GM19240 (cell line): ENCODE data around the gene RPL13.

ENCODE experiments used
- DNase-seq: peaks from one replicate; pipeline ENCODE4 v3.0.0; 2011; ENCODE audit warnings: low spot score; ENCODE audit not compliant: insufficient read length

The RPL13 gene

GRCh38 chr16:89545044-89545830 lies 15.2 kb upstream of the RPL13 start:
- DNase-seq = no peak

- DNase-seq = no peak
Measured at GRCh38 chr16:89545831-89546574, 14.5 kb upstream of the RPL13 start.

GRCh38 chr16:89546781-89547180 lies 13.7 kb upstream of the RPL13 start:
- DNase-seq = no peak

GRCh38 chr16:89547291-89547690 lies 13.2 kb upstream of the RPL13 start:
- DNase-seq = no peak

- no peak for DNase-seq
Measured at GRCh38 chr16:89547860-89548259, 12.6 kb upstream of the RPL13 start.

- DNase-seq = no peak
Measured at GRCh38 chr16:89548344-89549006, 12.0 kb upstream of the RPL13 start.

- no peak for DNase-seq
Measured at GRCh38 chr16:89549007-89549700, 11.3 kb upstream of the RPL13 start.

GRCh38 chr16:89550421-89551007 lies 10.0 kb upstream of the RPL13 start:
- no peak for DNase-seq

GRCh38 chr16:89552329-89552728 lies 8.2 kb upstream of the RPL13 start:
- no peak for DNase-seq

GRCh38 chr16:89552913-89553312 lies 7.6 kb upstream of the RPL13 start:
- no peak for DNase-seq

- DNase-seq = no peak
Measured at GRCh38 chr16:89553733-89554132, 6.7 kb upstream of the RPL13 start.

- DNase-seq = no peak
Measured at GRCh38 chr16:89554343-89554742, 6.1 kb upstream of the RPL13 start.

- no peak for DNase-seq
Measured at GRCh38 chr16:89555265-89555664, 5.2 kb upstream of the RPL13 start.

GRCh38 chr16:89555780-89556179 lies 4.7 kb upstream of the RPL13 start:
- no peak for DNase-seq

GRCh38 chr16:89556750-89557689 lies 3.5 kb upstream of the RPL13 start:
- peak; percentile 67 for DNase-seq

GRCh38 chr16:89557690-89558490 lies 2.6 kb upstream of the RPL13 start:
- DNase-seq = no peak

- no peak for DNase-seq
Measured at GRCh38 chr16:89561142-89561883, 831 bp downstream of the RPL13 start.

GRCh38 chr16:89561884-89562599 lies 1.6 kb downstream of the RPL13 start:
- DNase-seq = no peak
